Mesodermal cell (in vitro differentiated cells): ENCODE measurements around the gene BFSP1.

ENCODE experiments used
- H3K27ac ChIP-seq: 2 replicates; pipeline ENCODE4 v1.7.0; 2013; ENCODE audit warnings: mild to moderate bottlenecking, low read depth, low read length, moderate library complexity; ENCODE audit not compliant: severe bottlenecking
- H3K36me3 ChIP-seq: 2 replicates; pipeline ENCODE4 v1.7.1; 2013; ENCODE audit warnings: mild to moderate bottlenecking, low read length, moderate library complexity; ENCODE audit not compliant: control insufficient read depth, insufficient read depth
- H3K4me1 ChIP-seq: one replicate; pipeline ENCODE4 v1.7.1; 2013; ENCODE audit warnings: mild to moderate bottlenecking, low read length; ENCODE audit not compliant: insufficient read depth, control insufficient read depth, poor library complexity, severe bottlenecking
- H3K4me3 ChIP-seq: 2 replicates; pipeline ENCODE4 v1.7.0; 2013; ENCODE audit warnings: low read length, control low read depth, mild to moderate bottlenecking; ENCODE audit not compliant: insufficient read depth, poor library complexity, severe bottlenecking; ENCODE audit errors: extremely low read depth
- H3K9me3 ChIP-seq: 2 replicates; pipeline ENCODE4 v1.7.1; 2013; ENCODE audit warnings: mild to moderate bottlenecking, low read length, moderate library complexity; ENCODE audit not compliant: control insufficient read depth
- WGBS, 2 experiments: methylation state at CpG; one replicate each; pipeline ENCODE4 v1.1.5; 2013; ENCODE audit warnings: missing lambda C conversion rate in 2 of 2; ENCODE audit not compliant: insufficient coverage in 2 of 2; 5-methylcytosine and 5-hydroxymethylcytosine counted together

Gene BFSP1

GRCh38 chr20:17465236-17465635 lies 65.9 kb downstream of the BFSP1 start:
- peaks cover 2% of the 10 kb centered on the region for H3K4me1 ChIP-seq
- WGBS, 2 experiments, result 97 to 99% methylated on average over 8 to 10 of the region's 10 CpGs
- no peaks in the 10 kb centered on the region for H3K9me3 ChIP-seq
- no peaks in the 10 kb centered on the region for H3K36me3 ChIP-seq
- H3K27ac ChIP-seq, result no peak overlapping the region
- H3K4me3 ChIP-seq, result no peak overlapping the region

GRCh38 chr20:17463711-17464110 lies 67.5 kb downstream of the BFSP1 start:
- peaks cover 2% of the 10 kb centered on the region for H3K4me1 ChIP-seq
- H3K27ac ChIP-seq, result no peak overlapping the region
- H3K9me3 ChIP-seq, result no peaks in the 10 kb centered on the region
- WGBS, 2 experiments, result 80% methylated on average over 1 of the region's 1 CpG; no CpG with 5 or more reads in 1 of the 2 experiments
- no peaks in the 10 kb centered on the region for H3K36me3 ChIP-seq
- no peak overlapping the region for H3K4me3 ChIP-seq

GRCh38 chr20:17461941-17462340 lies 69.2 kb downstream of the BFSP1 start:
- Histone ChIP-seq H3K27ac (no peak overlapping the region), H3K4me3 (no peak overlapping the region)
- WGBS, 2 experiments, result 92% methylated on average over 2 of the region's 3 CpGs; no CpG with 5 or more reads in 1 of the 2 experiments

GRCh38 chr20:17460119-17460518 lies 71.1 kb downstream of the BFSP1 start:
- Histone ChIP-seq H3K36me3 (no peaks in the 10 kb centered on the region), H3K27ac (no peak overlapping the region), H3K4me1 (peaks cover 14% of the 10 kb centered on the region), H3K4me3 (no peak overlapping the region), H3K9me3 (no peaks in the 10 kb centered on the region)
- 100% methylated on average over 1 of the region's 2 CpGs; no CpG with 5 or more reads in 1 of the 2 experiments for WGBS, 2 experiments

More at GRCh38 chr20:17461941-17462340, 69.2 kb downstream of the BFSP1 start:
- H3K36me3 ChIP-seq, result no peaks in the 10 kb centered on the region
- H3K9me3 ChIP-seq, result no peaks in the 10 kb centered on the region
- H3K4me1 ChIP-seq, result peaks cover 14% of the 10 kb centered on the region

- H3K4me3 ChIP-seq, result no peak overlapping the region
- WGBS, 2 experiments, result 96 to 100% methylated on average over 2 to 4 of the region's 6 CpGs
- no peaks in the 10 kb centered on the region for H3K36me3 ChIP-seq
- peak overlapping the region; percentile 68 for H3K27ac ChIP-seq
- peaks cover 14% of the 10 kb centered on the region for H3K4me1 ChIP-seq
- H3K9me3 ChIP-seq, result no peaks in the 10 kb centered on the region
These were observed 73.5 kb downstream of the BFSP1 start for GRCh38 chr20:17457588-17458190.

- Histone ChIP-seq H3K4me3 (no peak overlapping the region), H3K27ac (no peak overlapping the region), H3K36me3 (no peaks in the 10 kb centered on the region), H3K9me3 (no peaks in the 10 kb centered on the region), H3K4me1 (peaks cover 14% of the 10 kb centered on the region)
- WGBS, 2 experiments, result 100% methylated on average over 1 of the region's 1 CpG
These were observed 74.1 kb downstream of the BFSP1 start for GRCh38 chr20:17457079-17457478.

- no peaks in the 10 kb centered on the region for H3K36me3 ChIP-seq
- WGBS, 2 experiments, result 93 to 98% methylated on average over 5 of the region's 8 CpGs
- H3K27ac ChIP-seq, result no peak overlapping the region
- H3K4me1 ChIP-seq, result peaks cover 14% of the 10 kb centered on the region
- no peak overlapping the region for H3K4me3 ChIP-seq
- no peaks in the 10 kb centered on the region for H3K9me3 ChIP-seq
These were observed 74.9 kb downstream of the BFSP1 start for GRCh38 chr20:17456279-17456678.

- WGBS, 2 experiments, result 94 to 96% methylated on average over 22 of the region's 22 CpGs
These were observed 77.6 kb downstream of the BFSP1 start for GRCh38 chr20:17453592-17453991.

GRCh38 chr20:17452441-17452840 lies 78.7 kb downstream of the BFSP1 start:
- WGBS, 2 experiments, result 89 to 100% methylated on average over 1 to 2 of the region's 3 CpGs
- Histone ChIP-seq H3K9me3 (no peaks in the 10 kb centered on the region), H3K4me3 (no peak overlapping the region), H3K36me3 (no peaks in the 10 kb centered on the region), H3K27ac (no peak overlapping the region), H3K4me1 (peaks cover 1% of the 10 kb centered on the region)

More at GRCh38 chr20:17453592-17453991, 77.6 kb downstream of the BFSP1 start:
- Histone ChIP-seq H3K4me1 (peaks cover 12% of the 10 kb centered on the region), H3K36me3 (no peaks in the 10 kb centered on the region), H3K9me3 (no peaks in the 10 kb centered on the region), H3K4me3 (no peak overlapping the region), H3K27ac (no peak overlapping the region)

GRCh38 chr20:17449031-17449430 lies 82.1 kb downstream of the BFSP1 start:
- Histone ChIP-seq H3K9me3 (no peaks in the 10 kb centered on the region), H3K4me3 (no peak overlapping the region), H3K27ac (no peak overlapping the region), H3K36me3 (no peaks in the 10 kb centered on the region), H3K4me1 (no peaks in the 10 kb centered on the region)
- whole genome bisulfite sequencing, 2 experiments, result 80 to 100% methylated on average over 1 to 2 of the region's 2 CpGs

- WGBS, 2 experiments, result no CpG with 5 or more reads among the region's 2 CpGs
- Histone ChIP-seq H3K9me3 (no peaks in the 10 kb centered on the region), H3K27ac (no peak overlapping the region), H3K4me3 (no peak overlapping the region), H3K36me3 (no peaks in the 10 kb centered on the region), H3K4me1 (no peaks in the 10 kb centered on the region)
These were observed 83.1 kb downstream of the BFSP1 start for GRCh38 chr20:17448071-17448470.
